Measurements from ENCODE around the gene TMOD1.

GRCh38 chr9:97504381-97505216, 3.1 kb downstream of the TMOD1 start:
- TF ChIP-seq CTCF (IDR thresholded peaks at IDR 0.05; ENCODE audit: low read depth, low read length) (no peak), EZH2phosphoT487 (IDR thresholded peaks at IDR 0.05; ENCODE audit: low read depth) (no peak)

Data from OCI-LY3 (cell line).